HepG2 (cell line): Measurements from ENCODE around the gene ISCU. TPM values are rescaled to one million over a fixed set of nuclear protein-coding genes. Genes with fewer than 3 reads are reported as not detected.

Source experiments
- ATAC-seq: fragments of 200-7000 bp; cut with Tn5 transposase; 3 replicates; pipeline ENCODE4 v1.9.1; 2020; ENCODE audit warnings: mild to moderate bottlenecking, moderate library complexity
- BruUV-seq: library from RNA; stranded (reverse); fragments of 400-500 nt; replicated peaks from 2 replicates; lab custom pipeline; 2021; lab: Mats Ljungman, UMichigan
- CTCF ChIA-PET: fragments of 300-600 bp; formaldehyde crosslinking; extraction: SDS; loops from one replicate; lab custom pipeline; 2021; ENCODE audit warnings: low total read pairs, inconsistent platforms, low intra/inter-chr PET ratio; lab: Yijun Ruan, JAX
- POLR2A ChIA-PET: fragments of 350-600 bp; sonication (Branson Sonifier 250); formaldehyde crosslinking; loops from one replicate; lab custom pipeline; 2020; ENCODE audit warnings: antibody characterized with exemption, inconsistent platforms; lab: Yijun Ruan, JAX
- DNase-seq: peaks from one replicate; pipeline ENCODE4 v3.0.0-alpha.2; 2015; ENCODE audit warnings: low spot score
- FAIRE-seq: peaks from 3 replicates; lab custom pipeline; 2011; peaks lifted over from hg19 to GRCh38; lab: Jason Lieb, UNC
- H2AFZ ChIP-seq: one replicate; pipeline ENCODE4 v1.6.1; 2011; ENCODE audit warnings: low read length, inconsistent platforms
- H3K27ac ChIP-seq: fragments of 300-600 bp; 3 replicates; pipeline ENCODE4 v1.8.0; 2011; ENCODE audit warnings: mixed run types, mild to moderate bottlenecking, mixed read lengths, low read length, inconsistent platforms; ENCODE audit not compliant: insufficient read depth; ENCODE audit errors: extremely low read length
- H3K27me3 ChIP-seq, 2 experiments: fragments of 200-600 bp in 1 of 2; 2 replicates in 1 of 2; 3 replicates in 1 of 2; pipeline versions ENCODE4 v1.6.0 to v1.8.0; 2011; ENCODE audit warnings: low read length in 2 of 2, mild to moderate bottlenecking in 2 of 2, moderate library complexity in 2 of 2, inconsistent platforms in 1 of 2; ENCODE audit not compliant: insufficient read depth in 2 of 2, control insufficient read depth in 1 of 2
- H3K36me3 ChIP-seq, 2 experiments: fragments of 200-600 bp in 1 of 2; replicated peaks in 1 of 2; 2 replicates in 1 of 2; 3 replicates in 1 of 2; pipeline versions ENCODE4 v1.5.1 to v1.8.0; 2011; ENCODE audit warnings: low read length in 2 of 2, inconsistent platforms in 1 of 2; ENCODE audit not compliant: insufficient read depth in 2 of 2, control insufficient read depth in 1 of 2
- H3K4me1 ChIP-seq: 2 replicates; pipeline ENCODE4 v1.5.1; 2012; ENCODE audit warnings: low read length, inconsistent platforms; ENCODE audit not compliant: insufficient read depth
- H3K4me2 ChIP-seq: 2 replicates; pipeline ENCODE4 v1.6.0; 2011; ENCODE audit warnings: low read depth, low read length, inconsistent platforms
- H3K4me3 ChIP-seq, 3 experiments: fragments of 200-600 bp in 1 of 3; sonication (generic), shearing (Covaris generic) in 1 of 3; replicated peaks in 1 of 3; 2 replicates each; pipeline ENCODE4 v1.5.1; 2011 to 2016; ENCODE audit warnings: low read length in 3 of 3, inconsistent platforms in 2 of 3, low read depth in 2 of 3, mild to moderate bottlenecking in 2 of 3, control low read depth in 1 of 3, mixed read lengths in 1 of 3; ENCODE audit not compliant: insufficient read depth in 1 of 3
- H3K79me2 ChIP-seq: one replicate; pipeline ENCODE4 v1.6.1; 2011; ENCODE audit warnings: low read length, inconsistent platforms; ENCODE audit not compliant: insufficient read depth
- H3K9ac ChIP-seq: 2 replicates; pipeline ENCODE4 v1.6.0; 2011; ENCODE audit warnings: mild to moderate bottlenecking, low read depth, low read length, inconsistent platforms; ENCODE audit not compliant: insufficient read depth
- H3K9me3 ChIP-seq: 2 replicates; pipeline ENCODE4 v1.5.1; 2012; ENCODE audit warnings: mild to moderate bottlenecking, low read length
- H4K20me1 ChIP-seq: 2 replicates; pipeline ENCODE4 v1.6.0; 2011; ENCODE audit warnings: inconsistent platforms, mild to moderate bottlenecking, low read length, moderate library complexity; ENCODE audit not compliant: insufficient read depth
- PCBP1 ChIP-seq: fragments of 200-400 bp; formaldehyde crosslinking; IDR thresholded peaks from 2 replicates; pipeline ENCODE4 v1.6.1; 2017; ENCODE audit warnings: mild to moderate bottlenecking, low read depth, low read length, borderline replicate concordance
- POLR2A ChIP-seq, 2 experiments: IDR thresholded peaks; 2 replicates each; pipeline ENCODE4 v1.6.1; 2011; ENCODE audit warnings: low read depth in 2 of 2, low read length in 2 of 2, mild to moderate bottlenecking in 1 of 2, moderate library complexity in 1 of 2; ENCODE audit not compliant: insufficient read depth in 1 of 2
- ZBTB20 ChIP-seq: sonication (generic); formaldehyde crosslinking; IDR thresholded peaks from 2 replicates; pipeline ENCODE4 v1.8.1; 2023; ENCODE audit warnings: missing genetic modification reagents, low read depth, mild to moderate bottlenecking, borderline replicate concordance
- ZNF772 ChIP-seq: sonication (generic); formaldehyde crosslinking; IDR thresholded peaks from 2 replicates; pipeline ENCODE4 v1.5.0; 2020; ENCODE audit warnings: mild to moderate bottlenecking, missing genetic modification reagents
- WGBS: methylation state at CpG from one replicate; pipeline ENCODE4 v1.1.6; 2017; ENCODE audit warnings: low lambda C conversion rate; 5-methylcytosine and 5-hydroxymethylcytosine counted together
- in situ Hi-C: cut with HindIII; loops from 2 replicates; pipeline ENCODE4 v1.10.0; 2017; ENCODE audit warnings: low pct_unique_long_range_greater_than_20kb; ENCODE audit not compliant: extremely low pct_ligation_motif_present
- intact Hi-C: fragments of 100-400 bp; cut with micrococcal nuclease; formaldehyde crosslinking; loops from one replicate; pipeline ENCODE4 v1.10.0; 2022; ENCODE audit not compliant: unreplicated experiment
- polyA plus RNA-seq, 8 experiments: library from polyadenylated mRNA; depleted of rRNA in 3 of 8; stranded (reverse) in 7 of 8; unstranded in 1 of 8; fragments of >200 nt; fragmentation: Illumina TruSeq in 4 of 8; extraction: Trizol in 4 of 8; gene quantifications; 2 replicates each; pipeline versions ENCODE4 v1.2.1 to v1.2.3, GENCODE V29; 2011 to 2016; ENCODE audit warnings: low read depth in 4 of 8, missing spikeins in 1 of 8, mixed read lengths in 1 of 8; ENCODE audit not compliant: insufficient read depth in 1 of 8
- total RNA-seq, 5 experiments: library from RNA; depleted of rRNA; stranded (reverse); fragments of >200 nt; fragmentation: Illumina TruSeq; extraction: Trizol; gene quantifications; 2 replicates each; pipeline ENCODE4 v1.2.3, GENCODE V29; 2016; ENCODE audit warnings: low read depth in 1 of 5
- TF ChIP-seq, protein P1 (sequence below): sonication (generic); formaldehyde crosslinking; conservative IDR thresholded peaks from 2 replicates; pipeline ENCODE4 v1.4.0; 2020; ENCODE audit warnings: missing genetic modification reagents
- TF ChIP-seq, protein P2 (sequence below): sonication (generic); formaldehyde crosslinking; IDR thresholded peaks from 2 replicates; pipeline ENCODE4 v1.8.0; 2022; ENCODE audit warnings: missing genetic modification reagents, mild to moderate bottlenecking, borderline replicate concordance
- TF ChIP-seq, protein P3 (sequence below): sonication (generic); formaldehyde crosslinking; IDR thresholded peaks from 2 replicates; pipeline ENCODE4 v1.5.0; 2020; ENCODE audit warnings: missing genetic modification reagents
- TF ChIP-seq, protein P4 (sequence below): sonication (generic); formaldehyde crosslinking; IDR thresholded peaks from 2 replicates; pipeline ENCODE4 v1.4.0; 2020; ENCODE audit warnings: missing genetic modification reagents, mild to moderate bottlenecking, borderline replicate concordance
- TF ChIP-seq, protein P5 (sequence below): IDR thresholded peaks from 2 replicates; pipeline ENCODE4 v1.4.0; 2020; ENCODE audit warnings: mild to moderate bottlenecking, missing genetic modification reagents
- TF ChIP-seq, protein P6 (sequence below): sonication (generic); formaldehyde crosslinking; IDR thresholded peaks from 2 replicates; pipeline ENCODE4 v1.8.1; 2023; ENCODE audit warnings: missing genetic modification reagents, inconsistent platforms, borderline replicate concordance

The ISCU gene
- total and polyA plus RNA-seq, 2 of the 13 experiments (the other 11 are each of a cell fraction or from before 2014, with no cell fraction given), result 94.4 to 107 TPM

DNA sequence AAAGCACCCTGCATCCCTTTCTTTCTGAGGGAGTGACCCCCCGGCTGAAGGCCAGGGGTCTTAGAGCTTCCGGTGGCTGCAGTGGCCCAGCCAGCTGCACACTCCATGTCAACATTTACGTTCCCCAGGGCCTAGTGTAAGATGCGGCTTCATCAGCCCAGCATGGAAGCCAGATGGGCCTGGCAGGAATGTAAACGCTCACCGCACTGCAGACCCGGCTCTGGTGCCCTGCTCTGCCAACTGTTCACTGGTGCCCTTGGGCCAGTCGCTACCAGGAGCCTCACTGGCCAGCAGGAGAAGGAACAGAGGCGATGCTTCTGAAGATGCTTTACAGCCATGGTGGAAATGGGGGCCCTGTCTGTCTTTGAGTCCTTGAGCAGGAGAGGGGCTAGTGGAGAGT, 44.1 kb downstream of the ISCU start:
- in situ Hi-C loops (no loop called here), intact Hi-C loops (no loop called here)
- Histone ChIP-seq H4K20me1 (no peaks in the 10 kb centered on the region), H3K4me3 (no peak overlapping the region), H3K79me2 (no peaks in the 10 kb centered on the region), H3K4me1 (peaks cover 12% of the 10 kb centered on the region), H3K27ac (no peak overlapping the region), H2AFZ (no peak overlapping the region), H3K9me3 (no peaks in the 10 kb centered on the region), H3K9ac (no peak overlapping the region), H3K4me2 (no peak overlapping the region), H3K36me3 (no peaks in the 10 kb centered on the region), H3K27me3 (peaks cover 3 to 26% of the 10 kb centered on the region in 2 experiments; a peak in 4 of 5 replicates)
- CTCF ChIA-PET, result no interaction called here
- DNase-seq, result no peak
- no peak for ATAC-seq
- BruUV-seq, result no TSS peak
- no peak for FAIRE-seq
- POLR2A ChIA-PET, result no interaction called here
- WGBS, result 82% methylated on average over 4 of the region's 9 CpGs
- TF ChIP-seq, protein P1, sequence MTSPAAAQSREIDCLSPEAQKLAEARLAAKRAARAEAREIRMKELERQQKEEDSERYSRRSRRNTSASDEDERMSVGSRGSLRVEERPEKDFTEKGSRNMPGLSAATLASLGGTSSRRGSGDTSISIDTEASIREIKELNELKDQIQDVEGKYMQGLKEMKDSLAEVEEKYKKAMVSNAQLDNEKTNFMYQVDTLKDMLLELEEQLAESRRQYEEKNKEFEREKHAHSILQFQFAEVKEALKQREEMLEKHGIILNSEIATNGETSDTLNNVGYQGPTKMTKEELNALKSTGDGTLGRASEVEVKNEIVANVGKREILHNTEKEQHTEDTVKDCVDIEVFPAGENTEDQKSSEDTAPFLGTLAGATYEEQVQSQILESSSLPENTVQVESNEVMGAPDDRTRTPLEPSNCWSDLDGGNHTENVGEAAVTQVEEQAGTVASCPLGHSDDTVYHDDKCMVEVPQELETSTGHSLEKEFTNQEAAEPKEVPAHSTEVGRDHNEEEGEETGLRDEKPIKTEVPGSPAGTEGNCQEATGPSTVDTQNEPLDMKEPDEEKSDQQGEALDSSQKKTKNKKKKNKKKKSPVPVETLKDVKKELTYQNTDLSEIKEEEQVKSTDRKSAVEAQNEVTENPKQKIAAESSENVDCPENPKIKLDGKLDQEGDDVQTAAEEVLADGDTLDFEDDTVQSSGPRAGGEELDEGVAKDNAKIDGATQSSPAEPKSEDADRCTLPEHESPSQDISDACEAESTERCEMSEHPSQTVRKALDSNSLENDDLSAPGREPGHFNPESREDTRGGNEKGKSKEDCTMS (CRISPR knock-in tag), result no peak
- TF ChIP-seq, protein P2, sequence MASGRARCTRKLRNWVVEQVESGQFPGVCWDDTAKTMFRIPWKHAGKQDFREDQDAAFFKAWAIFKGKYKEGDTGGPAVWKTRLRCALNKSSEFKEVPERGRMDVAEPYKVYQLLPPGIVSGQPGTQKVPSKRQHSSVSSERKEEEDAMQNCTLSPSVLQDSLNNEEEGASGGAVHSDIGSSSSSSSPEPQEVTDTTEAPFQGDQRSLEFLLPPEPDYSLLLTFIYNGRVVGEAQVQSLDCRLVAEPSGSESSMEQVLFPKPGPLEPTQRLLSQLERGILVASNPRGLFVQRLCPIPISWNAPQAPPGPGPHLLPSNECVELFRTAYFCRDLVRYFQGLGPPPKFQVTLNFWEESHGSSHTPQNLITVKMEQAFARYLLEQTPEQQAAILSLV (CRISPR knock-in tag), result no peak
- no peak for TF ChIP-seq ZNF772
- TF ChIP-seq, protein P3, sequence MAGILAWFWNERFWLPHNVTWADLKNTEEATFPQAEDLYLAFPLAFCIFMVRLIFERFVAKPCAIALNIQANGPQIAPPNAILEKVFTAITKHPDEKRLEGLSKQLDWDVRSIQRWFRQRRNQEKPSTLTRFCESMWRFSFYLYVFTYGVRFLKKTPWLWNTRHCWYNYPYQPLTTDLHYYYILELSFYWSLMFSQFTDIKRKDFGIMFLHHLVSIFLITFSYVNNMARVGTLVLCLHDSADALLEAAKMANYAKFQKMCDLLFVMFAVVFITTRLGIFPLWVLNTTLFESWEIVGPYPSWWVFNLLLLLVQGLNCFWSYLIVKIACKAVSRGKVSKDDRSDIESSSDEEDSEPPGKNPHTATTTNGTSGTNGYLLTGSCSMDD (CRISPR knock-in tag), result no peak
- TF ChIP-seq, protein P4, sequence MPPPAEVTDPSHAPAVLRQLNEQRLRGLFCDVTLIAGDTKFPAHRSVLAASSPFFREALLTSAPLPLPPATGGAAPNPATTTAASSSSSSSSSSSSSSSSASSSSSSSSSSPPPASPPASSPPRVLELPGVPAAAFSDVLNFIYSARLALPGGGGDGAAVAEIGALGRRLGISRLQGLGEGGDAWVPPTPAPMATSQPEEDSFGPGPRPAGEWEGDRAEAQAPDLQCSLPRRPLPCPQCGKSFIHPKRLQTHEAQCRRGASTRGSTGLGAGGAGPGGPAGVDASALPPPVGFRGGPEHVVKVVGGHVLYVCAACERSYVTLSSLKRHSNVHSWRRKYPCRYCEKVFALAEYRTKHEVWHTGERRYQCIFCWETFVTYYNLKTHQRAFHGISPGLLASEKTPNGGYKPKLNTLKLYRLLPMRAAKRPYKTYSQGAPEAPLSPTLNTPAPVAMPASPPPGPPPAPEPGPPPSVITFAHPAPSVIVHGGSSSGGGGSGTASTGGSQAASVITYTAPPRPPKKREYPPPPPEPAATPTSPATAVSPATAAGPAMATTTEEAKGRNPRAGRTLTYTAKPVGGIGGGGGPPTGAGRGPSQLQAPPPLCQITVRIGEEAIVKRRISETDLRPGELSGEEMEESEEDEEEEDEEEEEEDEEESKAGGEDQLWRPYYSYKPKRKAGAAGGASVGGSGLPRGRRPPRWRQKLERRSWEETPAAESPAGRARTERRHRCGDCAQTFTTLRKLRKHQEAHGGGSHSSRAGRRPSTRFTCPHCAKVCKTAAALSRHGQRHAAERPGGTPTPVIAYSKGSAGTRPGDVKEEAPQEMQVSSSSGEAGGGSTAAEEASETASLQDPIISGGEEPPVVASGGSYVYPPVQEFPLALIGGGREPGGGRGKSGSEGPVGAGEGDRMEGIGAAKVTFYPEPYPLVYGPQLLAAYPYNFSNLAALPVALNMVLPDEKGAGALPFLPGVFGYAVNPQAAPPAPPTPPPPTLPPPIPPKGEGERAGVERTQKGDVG, result no peak
- TF ChIP-seq, protein P5, sequence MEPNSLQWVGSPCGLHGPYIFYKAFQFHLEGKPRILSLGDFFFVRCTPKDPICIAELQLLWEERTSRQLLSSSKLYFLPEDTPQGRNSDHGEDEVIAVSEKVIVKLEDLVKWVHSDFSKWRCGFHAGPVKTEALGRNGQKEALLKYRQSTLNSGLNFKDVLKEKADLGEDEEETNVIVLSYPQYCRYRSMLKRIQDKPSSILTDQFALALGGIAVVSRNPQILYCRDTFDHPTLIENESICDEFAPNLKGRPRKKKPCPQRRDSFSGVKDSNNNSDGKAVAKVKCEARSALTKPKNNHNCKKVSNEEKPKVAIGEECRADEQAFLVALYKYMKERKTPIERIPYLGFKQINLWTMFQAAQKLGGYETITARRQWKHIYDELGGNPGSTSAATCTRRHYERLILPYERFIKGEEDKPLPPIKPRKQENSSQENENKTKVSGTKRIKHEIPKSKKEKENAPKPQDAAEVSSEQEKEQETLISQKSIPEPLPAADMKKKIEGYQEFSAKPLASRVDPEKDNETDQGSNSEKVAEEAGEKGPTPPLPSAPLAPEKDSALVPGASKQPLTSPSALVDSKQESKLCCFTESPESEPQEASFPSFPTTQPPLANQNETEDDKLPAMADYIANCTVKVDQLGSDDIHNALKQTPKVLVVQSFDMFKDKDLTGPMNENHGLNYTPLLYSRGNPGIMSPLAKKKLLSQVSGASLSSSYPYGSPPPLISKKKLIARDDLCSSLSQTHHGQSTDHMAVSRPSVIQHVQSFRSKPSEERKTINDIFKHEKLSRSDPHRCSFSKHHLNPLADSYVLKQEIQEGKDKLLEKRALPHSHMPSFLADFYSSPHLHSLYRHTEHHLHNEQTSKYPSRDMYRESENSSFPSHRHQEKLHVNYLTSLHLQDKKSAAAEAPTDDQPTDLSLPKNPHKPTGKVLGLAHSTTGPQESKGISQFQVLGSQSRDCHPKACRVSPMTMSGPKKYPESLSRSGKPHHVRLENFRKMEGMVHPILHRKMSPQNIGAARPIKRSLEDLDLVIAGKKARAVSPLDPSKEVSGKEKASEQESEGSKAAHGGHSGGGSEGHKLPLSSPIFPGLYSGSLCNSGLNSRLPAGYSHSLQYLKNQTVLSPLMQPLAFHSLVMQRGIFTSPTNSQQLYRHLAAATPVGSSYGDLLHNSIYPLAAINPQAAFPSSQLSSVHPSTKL (CRISPR knock-in tag), result no peak
- no peak for TF ChIP-seq ZBTB20 (CRISPR knock-in tag)
- TF ChIP-seq, protein P6, sequence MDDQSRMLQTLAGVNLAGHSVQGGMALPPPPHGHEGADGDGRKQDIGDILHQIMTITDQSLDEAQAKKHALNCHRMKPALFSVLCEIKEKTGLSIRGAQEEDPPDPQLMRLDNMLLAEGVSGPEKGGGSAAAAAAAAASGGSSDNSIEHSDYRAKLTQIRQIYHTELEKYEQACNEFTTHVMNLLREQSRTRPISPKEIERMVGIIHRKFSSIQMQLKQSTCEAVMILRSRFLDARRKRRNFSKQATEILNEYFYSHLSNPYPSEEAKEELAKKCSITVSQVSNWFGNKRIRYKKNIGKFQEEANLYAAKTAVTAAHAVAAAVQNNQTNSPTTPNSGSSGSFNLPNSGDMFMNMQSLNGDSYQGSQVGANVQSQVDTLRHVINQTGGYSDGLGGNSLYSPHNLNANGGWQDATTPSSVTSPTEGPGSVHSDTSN (CRISPR knock-in tag), result no peak
- no peak for TF ChIP-seq PCBP1
- no peak for TF ChIP-seq POLR2A (IDR thresholded peaks at IDR 0.05; ENCODE audit: insufficient read depth in 1 of 2, low read depth in 2 of 2, low read length in 2 of 2)
